HCT116 (cell line): Measurements from ENCODE around the gene CISD3. TPM values are rescaled to one million over a fixed set of nuclear protein-coding genes. Genes with fewer than 3 reads are reported as not detected.

Experiments
- ATAC-seq: fragments of 200-7000 bp; cut with Tn5 transposase; 2 replicates; pipeline ENCODE4 v1.9.1; 2020; ENCODE audit warnings: mild to moderate bottlenecking, moderate library complexity
- BruUV-seq: library from RNA; stranded (reverse); fragments of 400-500 nt; replicated peaks from 2 replicates; lab custom pipeline; 2021; lab: Mats Ljungman, UMichigan
- CTCF ChIA-PET: fragments of 300-600 bp; sonication (Branson Sonifier 250); formaldehyde crosslinking; loops from one replicate; lab custom pipeline; 2021; ENCODE audit warnings: antibody characterized with exemption; lab: Charles Lee
- POLR2A ChIA-PET: fragments of 300-600, 350-600 bp; sonication (Branson Sonifier 250); formaldehyde crosslinking; loops from one replicate; lab custom pipeline; 2021; ENCODE audit warnings: antibody characterized with exemption; lab: Charles Lee
- RAD21 ChIA-PET, 2 experiments: fragments of 300-600 bp; sonication (Branson Sonifier 250); formaldehyde crosslinking; loops; one replicate each; lab custom pipeline; 2023; ENCODE audit warnings: low total read pairs in 2 of 2; ENCODE audit not compliant: uncharacterized antibody in 2 of 2, unreplicated experiment in 2 of 2, low non-redundant PET in 1 of 2; lab: Charles Lee
- DNase-seq: peaks from one replicate; pipeline ENCODE4 v3.0.0-alpha.2; 2010; ENCODE audit warnings: low read depth, low spot score
- H2AFZ ChIP-seq: fragments of 200-600 bp; shearing (Covaris generic), sonication (generic); 2 replicates; pipeline ENCODE4 v1.6.1; 2017; ENCODE audit warnings: low read depth, mixed run types, mixed read lengths, antibody characterized with exemption, low read length; ENCODE audit not compliant: poor library complexity, severe bottlenecking
- H3K27ac ChIP-seq: 2 replicates; pipeline ENCODE4 v1.5.1; 2012; ENCODE audit warnings: low read depth, low read length
- H3K27me3 ChIP-seq: fragments of 200-600 bp; sonication (generic); 2 replicates; pipeline ENCODE4 v1.6.1; 2016; ENCODE audit warnings: mixed run types, low read length, mixed read lengths; ENCODE audit not compliant: insufficient read depth
- H3K36me3 ChIP-seq, 2 experiments: fragments of 200-500 bp in 1 of 2; fragments of 200-600 bp in 1 of 2; sonication (Bioruptor generic) in 1 of 2; sonication (generic) in 1 of 2; 2 replicates each; pipeline versions ENCODE4 v1.5.1 to v1.6.1; 2014 to 2016; ENCODE audit warnings: low read length in 2 of 2, inconsistent platforms in 1 of 2, mixed read lengths in 1 of 2, mixed run types in 1 of 2; ENCODE audit not compliant: insufficient read depth in 2 of 2, control insufficient read depth in 1 of 2
- H3K4me1 ChIP-seq, 2 experiments: fragments of 200-600 bp in 1 of 2; sonication (generic) in 1 of 2; 2 replicates each; pipeline versions ENCODE4 v1.5.1 to v1.6.1; 2012 to 2017; ENCODE audit warnings: low read length in 2 of 2, inconsistent platforms in 1 of 2, mild to moderate bottlenecking in 1 of 2, mixed read lengths in 1 of 2, mixed run types in 1 of 2, moderate library complexity in 1 of 2; ENCODE audit not compliant: insufficient read depth in 2 of 2, control insufficient read depth in 1 of 2
- H3K4me2 ChIP-seq: fragments of 200-600 bp; sonication (generic); 2 replicates; pipeline ENCODE4 v1.6.1; 2017; ENCODE audit warnings: mixed run types, low read length, mixed read lengths
- H3K4me3 ChIP-seq, 2 experiments: fragments of 200-600 bp in 1 of 2; sonication (generic) in 1 of 2; replicated peaks in 1 of 2; 2 replicates each; pipeline ENCODE4 v1.5.1; 2011 to 2016; ENCODE audit warnings: low read length in 2 of 2, control low read depth in 1 of 2, low read depth in 1 of 2, mild to moderate bottlenecking in 1 of 2, mixed read lengths in 1 of 2, mixed run types in 1 of 2
- H3K79me2 ChIP-seq: fragments of 200-600 bp; sonication (generic); 2 replicates; pipeline ENCODE4 v1.6.1; 2017; ENCODE audit warnings: mild to moderate bottlenecking, mixed run types, low read length, moderate library complexity, mixed read lengths; ENCODE audit not compliant: insufficient read depth
- H3K9ac ChIP-seq: fragments of 200-600 bp; sonication (generic); 2 replicates; pipeline ENCODE4 v1.6.1; 2016; ENCODE audit warnings: low read length, mixed read lengths
- H3K9me2 ChIP-seq: fragments of 200-600 bp; sonication (generic), shearing (Covaris generic); 2 replicates; pipeline ENCODE4 v1.6.1; 2017; ENCODE audit warnings: mixed run types, mild to moderate bottlenecking, moderate library complexity; ENCODE audit not compliant: insufficient read depth
- H3K9me3 ChIP-seq, 2 experiments: fragments of 200-500 bp in 1 of 2; fragments of 200-600 bp in 1 of 2; sonication (Bioruptor generic) in 1 of 2; sonication (generic) in 1 of 2; 2 replicates each; pipeline ENCODE4 v1.6.1; 2014 to 2017; ENCODE audit warnings: low read length in 2 of 2, mixed read lengths in 2 of 2, inconsistent platforms in 1 of 2, low read depth in 1 of 2, mild to moderate bottlenecking in 1 of 2, mixed run types in 1 of 2, moderate library complexity in 1 of 2; ENCODE audit not compliant: control insufficient read depth in 1 of 2, insufficient read depth in 1 of 2
- H4K20me1 ChIP-seq: fragments of 200-600 bp; sonication (generic), shearing (Covaris generic); 2 replicates; pipeline ENCODE4 v1.6.1; 2017; ENCODE audit warnings: mixed run types, mild to moderate bottlenecking, moderate library complexity; ENCODE audit not compliant: insufficient read depth
- CBX3 ChIP-seq: IDR thresholded peaks from 2 replicates; pipeline ENCODE4 v1.6.1; 2012; ENCODE audit warnings: low read depth
- CEBPB ChIP-seq: IDR thresholded peaks from 2 replicates; pipeline ENCODE4 v1.6.1; 2012; ENCODE audit warnings: low read depth
- EGR1 ChIP-seq: IDR thresholded peaks from 2 replicates; pipeline ENCODE4 v1.6.1; 2012; ENCODE audit warnings: low read depth
- ELF1 ChIP-seq: IDR thresholded peaks from 2 replicates; pipeline ENCODE4 v1.6.1; 2012; ENCODE audit warnings: low read depth, borderline replicate concordance
- EZH2phosphoT487 ChIP-seq: fragments of 200-600 bp; IDR thresholded peaks from 2 replicates; pipeline ENCODE4 v1.6.1; 2018; ENCODE audit warnings: antibody characterized with exemption, borderline replicate concordance
- MAX ChIP-seq: IDR thresholded peaks from 2 replicates; pipeline ENCODE4 v1.6.1; 2012
- POLR2A ChIP-seq: IDR thresholded peaks from 2 replicates; pipeline ENCODE4 v1.7.0; 2011; ENCODE audit warnings: borderline replicate concordance; ENCODE audit not compliant: insufficient read depth, insufficient read length; ENCODE audit errors: extremely low read depth
- REST ChIP-seq: IDR thresholded peaks from 2 replicates; pipeline ENCODE4 v1.6.1; 2012; ENCODE audit warnings: low read depth
- SP1 ChIP-seq: IDR thresholded peaks from 2 replicates; pipeline ENCODE4 v1.6.1; 2012; ENCODE audit warnings: low read depth
- ZFX ChIP-seq: fragments of 450-650 bp; IDR thresholded peaks from 2 replicates; pipeline ENCODE4 v1.6.1; 2017
- intact Hi-C: fragments of 100-400 bp; cut with micrococcal nuclease; formaldehyde crosslinking; loops from 2 replicates; pipeline ENCODE4 v1.10.0; 2022
- total RNA-seq: library from RNA; stranded (reverse); gene quantifications from one replicate; pipeline ENCODE4 v1.2.1, GENCODE V29; 2021; ENCODE audit not compliant: unreplicated experiment

The CISD3 gene
- total RNA-seq, 1 experiment from 2014 or later: 50.2 TPM

GRCh38 chr17:38697061-38697820 lies 32.9 kb upstream of the CISD3 start:
- Histone ChIP-seq H3K9ac (no peak overlapping the region), H3K9me2 (no peaks in the 10 kb centered on the region), H3K4me2 (no peak overlapping the region), H3K9me3 (no peaks in the 10 kb centered on the region), H3K27ac (no peak overlapping the region), H3K36me3 (no peaks in the 10 kb centered on the region)
- CTCF ChIA-PET: interaction anchor here (1.1 kb wide), 1 partner anchor 22 kb away, joined by 4 read pairs; no protein-coding TSS in a partner anchor
- no TSS peak for BruUV-seq
- no peak for DNase-seq
- RAD21 ChIA-PET: no interaction called here
- TF ChIP-seq MAX (no peak), SP1 (no peak), POLR2A (no peak), ELF1 (no peak), REST (no peak), ZFX (no peak), CBX3 (no peak), EZH2phosphoT487 (no peak), CEBPB (no peak), EGR1 (no peak)
- TF ChIP-seq, all 23 proteins: peak for 0
- ATAC-seq: no peak
- intact Hi-C loops: no loop called here
- H3K27me3 ChIP-seq: no peaks in the 10 kb centered on the region
- POLR2A ChIA-PET: no interaction called here
- no peaks in the 10 kb centered on the region for H4K20me1 ChIP-seq
- no peaks in the 10 kb centered on the region for H3K79me2 ChIP-seq
- no peak overlapping the region for H2AFZ ChIP-seq
- peaks cover 27 to 39% of the 10 kb centered on the region in 2 experiments for H3K4me1 ChIP-seq
- no peak overlapping the region for H3K4me3 ChIP-seq
